GM06990 (cell line): ENCODE measurements around the gene SOHLH1.

Experiments used
- DNase-seq: peaks from one replicate; pipeline ENCODE4 v3.0.0-alpha.2; 2011; ENCODE audit not compliant: insufficient read length; ENCODE audit errors: extremely low read depth
- H3K27me3 ChIP-seq: replicated peaks from 2 replicates; pipeline ENCODE4 v1.6.0; 2011; ENCODE audit warnings: low read length; ENCODE audit not compliant: control insufficient read depth, insufficient read depth
- H3K36me3 ChIP-seq: 2 replicates; pipeline ENCODE4 v1.5.1; 2011; ENCODE audit warnings: low read length; ENCODE audit not compliant: control insufficient read depth, insufficient read depth
- H3K4me3 ChIP-seq: replicated peaks from 2 replicates; pipeline ENCODE4 v1.5.1; 2011; ENCODE audit warnings: low read depth, mild to moderate bottlenecking, control low read depth, low read length
- TF ChIP-seq, protein P1 (sequence below): IDR thresholded peaks from 2 replicates; pipeline ENCODE4 v1.5.1; 2011; ENCODE audit warnings: low read length, control low read depth, mild to moderate bottlenecking, inconsistent platforms; ENCODE audit not compliant: insufficient read depth, poor library complexity, severe bottlenecking

Gene SOHLH1

DNA sequence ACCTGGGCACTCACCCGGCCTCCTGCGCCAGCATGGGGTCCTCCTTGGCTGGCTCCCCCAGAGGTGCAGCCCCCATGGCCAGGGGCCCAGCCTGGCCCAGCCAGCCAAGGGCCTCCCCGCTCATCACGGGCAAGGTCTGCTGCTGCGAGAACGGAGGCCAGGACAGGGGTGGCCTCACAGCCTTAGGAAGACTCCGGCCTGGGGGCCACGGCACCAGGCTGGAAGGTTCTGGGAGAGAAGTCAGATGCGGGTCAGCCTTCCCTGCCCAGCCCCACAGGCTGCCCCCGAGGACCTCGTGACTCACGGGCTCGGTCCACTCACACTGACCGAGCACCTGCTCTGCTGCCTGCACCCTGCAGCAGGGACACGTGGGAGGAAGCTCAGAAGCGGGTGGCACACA, 4.2 kb downstream of the SOHLH1 start:
- TF ChIP-seq, protein P1, sequence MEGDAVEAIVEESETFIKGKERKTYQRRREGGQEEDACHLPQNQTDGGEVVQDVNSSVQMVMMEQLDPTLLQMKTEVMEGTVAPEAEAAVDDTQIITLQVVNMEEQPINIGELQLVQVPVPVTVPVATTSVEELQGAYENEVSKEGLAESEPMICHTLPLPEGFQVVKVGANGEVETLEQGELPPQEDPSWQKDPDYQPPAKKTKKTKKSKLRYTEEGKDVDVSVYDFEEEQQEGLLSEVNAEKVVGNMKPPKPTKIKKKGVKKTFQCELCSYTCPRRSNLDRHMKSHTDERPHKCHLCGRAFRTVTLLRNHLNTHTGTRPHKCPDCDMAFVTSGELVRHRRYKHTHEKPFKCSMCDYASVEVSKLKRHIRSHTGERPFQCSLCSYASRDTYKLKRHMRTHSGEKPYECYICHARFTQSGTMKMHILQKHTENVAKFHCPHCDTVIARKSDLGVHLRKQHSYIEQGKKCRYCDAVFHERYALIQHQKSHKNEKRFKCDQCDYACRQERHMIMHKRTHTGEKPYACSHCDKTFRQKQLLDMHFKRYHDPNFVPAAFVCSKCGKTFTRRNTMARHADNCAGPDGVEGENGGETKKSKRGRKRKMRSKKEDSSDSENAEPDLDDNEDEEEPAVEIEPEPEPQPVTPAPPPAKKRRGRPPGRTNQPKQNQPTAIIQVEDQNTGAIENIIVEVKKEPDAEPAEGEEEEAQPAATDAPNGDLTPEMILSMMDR: no peak
- Histone ChIP-seq H3K36me3 (no peaks in the 10 kb centered on the region), H3K27me3 (no peaks in the 10 kb centered on the region; the same call in none of the 2 replicates), H3K4me3 (no peak overlapping the region)
- DNase-seq: no peak

DNA sequence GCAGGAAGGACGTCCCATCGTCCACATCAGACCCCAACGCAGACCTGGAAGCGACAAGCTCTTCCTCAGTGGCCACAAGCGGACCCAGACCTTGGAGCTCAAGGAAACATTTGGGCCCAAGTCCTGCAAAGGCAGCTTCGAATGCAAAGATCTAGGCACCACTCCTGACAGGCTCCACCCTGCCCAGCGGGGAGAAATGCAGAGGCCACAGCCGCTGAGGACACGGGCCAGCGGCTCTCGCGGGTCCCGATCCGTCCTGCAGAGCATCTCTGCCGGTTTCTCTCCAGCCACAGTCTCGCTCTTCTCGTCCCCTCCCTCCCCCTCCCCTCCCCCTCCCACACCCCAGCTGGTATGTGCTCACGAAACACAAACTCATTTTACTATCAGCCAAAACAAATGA, 4.9 kb downstream of the SOHLH1 start:
- H3K4me3 ChIP-seq: no peak overlapping the region
- no peaks in the 10 kb centered on the region; the same call in none of the 2 replicates for H3K27me3 ChIP-seq
- no peak for DNase-seq
- no peaks in the 10 kb centered on the region for H3K36me3 ChIP-seq
- TF ChIP-seq, protein P1: no peak

DNA sequence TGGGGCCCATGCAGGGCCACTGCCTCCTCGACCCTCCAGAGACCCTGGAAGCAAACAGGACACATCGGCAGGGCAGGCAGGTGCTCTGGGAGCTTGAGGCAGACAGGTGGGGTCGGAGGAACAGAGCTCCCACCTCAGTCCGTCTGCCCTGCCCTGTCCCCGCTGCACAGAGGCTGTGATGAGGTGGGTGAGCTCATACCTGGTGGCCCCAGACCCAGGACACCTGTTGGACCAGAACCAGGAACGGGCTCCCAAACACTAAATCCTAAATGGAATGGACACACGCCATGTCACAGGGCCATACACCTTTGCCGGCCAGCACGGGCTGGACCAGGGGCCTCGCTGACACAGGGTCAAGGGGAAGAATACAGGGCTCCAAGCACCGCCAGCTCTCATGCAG, 5.5 kb downstream of the SOHLH1 start:
- H3K27me3 ChIP-seq: no peaks in the 10 kb centered on the region; the same call in none of the 2 replicates
- H3K36me3 ChIP-seq: no peaks in the 10 kb centered on the region
- DNase-seq: no peak
- no peak overlapping the region for H3K4me3 ChIP-seq
- TF ChIP-seq, protein P1: no peak

DNA sequence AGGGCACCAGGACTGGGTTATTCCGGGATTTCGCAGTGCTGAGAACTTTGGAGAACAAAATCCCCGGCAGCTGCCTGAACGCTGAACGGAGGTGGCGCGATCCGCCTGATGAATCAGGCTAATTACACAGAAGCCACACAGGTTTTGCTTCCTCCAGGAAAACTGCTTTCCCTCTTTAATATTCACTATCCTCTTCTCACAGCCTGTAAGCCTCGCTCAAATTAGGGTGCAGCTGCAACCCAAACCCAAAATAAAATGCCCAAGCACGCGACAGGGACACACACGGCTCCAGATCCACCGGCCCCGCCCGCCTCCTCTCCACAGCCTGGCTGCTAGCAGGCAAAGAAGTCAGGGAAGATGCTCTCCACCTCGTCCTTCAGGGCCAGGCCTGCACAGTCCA, 6.0 kb downstream of the SOHLH1 start:
- no peaks in the 10 kb centered on the region; the same call in none of the 2 replicates for H3K27me3 ChIP-seq
- TF ChIP-seq, protein P1: no peak
- DNase-seq: no peak
- no peaks in the 10 kb centered on the region for H3K36me3 ChIP-seq
- no peak overlapping the region for H3K4me3 ChIP-seq

DNA sequence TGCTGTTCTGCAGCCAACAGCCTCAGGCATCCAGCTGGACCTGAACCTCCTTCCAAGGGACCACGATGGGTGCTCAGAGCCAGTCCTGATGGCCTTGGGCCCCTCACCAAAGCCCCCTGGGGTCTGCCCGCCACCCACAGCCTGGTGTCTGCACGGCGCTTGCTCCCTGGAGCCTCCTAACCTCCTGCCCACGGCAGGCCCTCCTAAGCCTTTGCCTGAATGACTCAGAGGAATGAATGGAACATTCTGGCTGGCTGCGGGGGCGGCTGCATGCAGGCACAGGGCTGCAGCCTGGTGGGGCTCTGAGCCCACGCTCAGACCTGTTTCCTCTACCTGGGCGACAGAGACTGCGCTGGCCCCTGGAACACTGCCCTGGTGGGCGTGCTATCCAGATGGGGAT, 6.9 kb downstream of the SOHLH1 start:
- DNase-seq: no peak
- Histone ChIP-seq H3K4me3 (no peak overlapping the region), H3K36me3 (no peaks in the 10 kb centered on the region), H3K27me3 (no peaks in the 10 kb centered on the region; the same call in none of the 2 replicates)
- TF ChIP-seq, protein P1: no peak
